ENCODE data around the gene LAMA4. TPM values are rescaled to one million over a fixed set of nuclear protein-coding genes. Genes with fewer than 3 reads are reported as not detected.

LAMA4 gene, protein sequence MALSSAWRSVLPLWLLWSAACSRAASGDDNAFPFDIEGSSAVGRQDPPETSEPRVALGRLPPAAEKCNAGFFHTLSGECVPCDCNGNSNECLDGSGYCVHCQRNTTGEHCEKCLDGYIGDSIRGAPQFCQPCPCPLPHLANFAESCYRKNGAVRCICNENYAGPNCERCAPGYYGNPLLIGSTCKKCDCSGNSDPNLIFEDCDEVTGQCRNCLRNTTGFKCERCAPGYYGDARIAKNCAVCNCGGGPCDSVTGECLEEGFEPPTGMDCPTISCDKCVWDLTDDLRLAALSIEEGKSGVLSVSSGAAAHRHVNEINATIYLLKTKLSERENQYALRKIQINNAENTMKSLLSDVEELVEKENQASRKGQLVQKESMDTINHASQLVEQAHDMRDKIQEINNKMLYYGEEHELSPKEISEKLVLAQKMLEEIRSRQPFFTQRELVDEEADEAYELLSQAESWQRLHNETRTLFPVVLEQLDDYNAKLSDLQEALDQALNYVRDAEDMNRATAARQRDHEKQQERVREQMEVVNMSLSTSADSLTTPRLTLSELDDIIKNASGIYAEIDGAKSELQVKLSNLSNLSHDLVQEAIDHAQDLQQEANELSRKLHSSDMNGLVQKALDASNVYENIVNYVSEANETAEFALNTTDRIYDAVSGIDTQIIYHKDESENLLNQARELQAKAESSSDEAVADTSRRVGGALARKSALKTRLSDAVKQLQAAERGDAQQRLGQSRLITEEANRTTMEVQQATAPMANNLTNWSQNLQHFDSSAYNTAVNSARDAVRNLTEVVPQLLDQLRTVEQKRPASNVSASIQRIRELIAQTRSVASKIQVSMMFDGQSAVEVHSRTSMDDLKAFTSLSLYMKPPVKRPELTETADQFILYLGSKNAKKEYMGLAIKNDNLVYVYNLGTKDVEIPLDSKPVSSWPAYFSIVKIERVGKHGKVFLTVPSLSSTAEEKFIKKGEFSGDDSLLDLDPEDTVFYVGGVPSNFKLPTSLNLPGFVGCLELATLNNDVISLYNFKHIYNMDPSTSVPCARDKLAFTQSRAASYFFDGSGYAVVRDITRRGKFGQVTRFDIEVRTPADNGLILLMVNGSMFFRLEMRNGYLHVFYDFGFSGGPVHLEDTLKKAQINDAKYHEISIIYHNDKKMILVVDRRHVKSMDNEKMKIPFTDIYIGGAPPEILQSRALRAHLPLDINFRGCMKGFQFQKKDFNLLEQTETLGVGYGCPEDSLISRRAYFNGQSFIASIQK (N-terminal part only)
- total RNA-seq (not detected), polyA plus RNA-seq (not detected)

- H3K4me3 Mint-ChIP-seq = peak within 1 kb of the TSS; percentile 40 to 90 (median 74)
- DNase-seq = no peak
- Histone ChIP-seq H3K27ac (ENCODE audit: low read depth, low read length) (no peak within 1 kb of the TSS), H3K4me3 (ENCODE audit: low read length) (no peak within 1 kb of the TSS), H3K36me3 (ENCODE audit: insufficient read depth, low read length) (no peaks in the 10 kb centered on the region), H3K9me3 (ENCODE audit: low read length) (no peaks in the 10 kb centered on the region), H3K4me1 (ENCODE audit: insufficient read depth, low read length) (no peaks in the 10 kb centered on the region), H3K27me3 (ENCODE audit: insufficient read depth, low read length, poor library complexity, severe bottlenecking) (peaks cover 20% of the 10 kb centered on the region)
- no peaks in the 10 kb centered on the region for H3K36me3 Mint-ChIP-seq
- peaks cover 22 to 70% of the 10 kb centered on the region in 2 donors for H3K27me3 Mint-ChIP-seq
- POLR2A ChIA-PET = no interaction called here
- H3K4me1 Mint-ChIP-seq = peaks cover 14 to 17% (median 17%) of the 10 kb centered on the region in 3 donors
- CTCF ChIA-PET = no interaction called here
- H3K9me3 Mint-ChIP-seq = no peaks in the 10 kb centered on the region
- H3K27ac Mint-ChIP-seq = peak within 1 kb of the TSS in 3 of 8 donors; percentile 8 to 29 (median 15)
Measured at GRCh38 chr6:112253841-112254816, at the start of gene LAMA4. TSS of gene LAMA4 (minus strand) at chr6:112254567. CDS start at chr6:112254150, 417 bp downstream.

GRCh38 chr6:112302142-112302705 lies 47.9 kb upstream of the LAMA4 start:
- no peak for DNase-seq
- no peak overlapping the region for H3K4me3 Mint-ChIP-seq
- no peaks in the 10 kb centered on the region for H3K4me1 ChIP-seq (ENCODE audit: insufficient read depth, low read length)
- no peak overlapping the region for H3K27ac Mint-ChIP-seq
- H3K27ac ChIP-seq (ENCODE audit: low read depth, low read length) = no peak overlapping the region
- ChIA-PET POLR2A (no interaction called here), CTCF (no interaction called here)
- no peaks in the 10 kb centered on the region for H3K36me3 ChIP-seq (ENCODE audit: insufficient read depth, low read length)
- no peaks in the 10 kb centered on the region for H3K4me1 Mint-ChIP-seq
- peaks cover 18 to 41% of the 10 kb centered on the region in 2 donors for H3K27me3 Mint-ChIP-seq
- H3K36me3 Mint-ChIP-seq = no peaks in the 10 kb centered on the region
- H3K9me3 Mint-ChIP-seq = no peaks in the 10 kb centered on the region
- peaks cover 4% of the 10 kb centered on the region for H3K27me3 ChIP-seq (ENCODE audit: insufficient read depth, low read length, poor library complexity, severe bottlenecking)
- no peak overlapping the region for H3K4me3 ChIP-seq (ENCODE audit: low read length)
- no peaks in the 10 kb centered on the region for H3K9me3 ChIP-seq (ENCODE audit: low read length)

GRCh38 chr6:112300896-112301295 lies 46.5 kb upstream of the LAMA4 start:
- ChIA-PET POLR2A (no interaction called here), CTCF (no interaction called here)
- no peaks in the 10 kb centered on the region for H3K9me3 Mint-ChIP-seq

DNA sequence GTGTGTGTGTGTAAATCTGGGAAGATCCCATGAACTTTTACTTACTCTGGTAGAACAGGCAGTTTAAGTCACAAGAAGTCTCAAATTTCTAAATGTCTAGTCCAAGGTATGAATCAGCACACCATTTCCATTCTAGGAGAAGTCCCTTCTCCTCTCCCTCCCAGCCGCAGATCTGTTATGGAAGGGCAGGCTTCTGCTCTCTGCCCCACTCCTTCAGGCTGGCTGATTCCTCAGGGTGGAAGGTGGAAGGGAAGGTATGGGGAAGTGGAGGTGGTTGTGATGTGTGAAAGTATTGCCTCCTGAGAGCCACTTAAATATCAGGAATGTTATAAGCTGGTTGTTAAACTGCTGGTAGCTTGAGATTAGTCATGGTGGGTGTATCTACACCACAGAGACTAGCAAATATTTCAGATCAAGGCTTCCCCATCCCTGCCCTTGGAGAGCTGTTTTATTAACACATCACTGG lies 44.5 kb upstream of the LAMA4 start:
- Mint-ChIP-seq H3K27me3 (peaks cover 12 to 23% of the 10 kb centered on the region in 2 donors), H3K4me1 (no peaks in the 10 kb centered on the region), H3K9me3 (no peaks in the 10 kb centered on the region), H3K27ac (no peak overlapping the region), H3K36me3 (no peaks in the 10 kb centered on the region), H3K4me3 (no peak overlapping the region)
- no peaks in the 10 kb centered on the region for H3K36me3 ChIP-seq (ENCODE audit: insufficient read depth, low read length)
- CTCF ChIA-PET = interaction anchor here (1.0 kb wide), 1 partner anchor 13 kb away, joined by 3 read pairs; no protein-coding TSS in a partner anchor
- H3K27ac ChIP-seq (ENCODE audit: low read depth, low read length) = no peak overlapping the region
- no peak overlapping the region for H3K4me3 ChIP-seq (ENCODE audit: low read length)
- no peaks in the 10 kb centered on the region for H3K27me3 ChIP-seq (ENCODE audit: insufficient read depth, low read length, poor library complexity, severe bottlenecking)
- no peak for DNase-seq
- H3K9me3 ChIP-seq (ENCODE audit: low read length) = no peaks in the 10 kb centered on the region
- no peaks in the 10 kb centered on the region for H3K4me1 ChIP-seq (ENCODE audit: insufficient read depth, low read length)
- POLR2A ChIA-PET = no interaction called here

More at GRCh38 chr6:112300896-112301295, 46.5 kb upstream of the LAMA4 start:
- H3K4me1 Mint-ChIP-seq = no peaks in the 10 kb centered on the region
- H3K36me3 ChIP-seq (ENCODE audit: insufficient read depth, low read length) = no peaks in the 10 kb centered on the region
- H3K27me3 Mint-ChIP-seq = peaks cover 14 to 32% of the 10 kb centered on the region in 2 donors
- no peak overlapping the region for H3K4me3 ChIP-seq (ENCODE audit: low read length)
- no peaks in the 10 kb centered on the region for H3K27me3 ChIP-seq (ENCODE audit: insufficient read depth, low read length, poor library complexity, severe bottlenecking)
- no peak overlapping the region for H3K27ac Mint-ChIP-seq
- no peaks in the 10 kb centered on the region for H3K36me3 Mint-ChIP-seq
- H3K4me3 Mint-ChIP-seq = no peak overlapping the region
- no peaks in the 10 kb centered on the region for H3K9me3 ChIP-seq (ENCODE audit: low read length)
- no peaks in the 10 kb centered on the region for H3K4me1 ChIP-seq (ENCODE audit: insufficient read depth, low read length)
- no peak for DNase-seq
- no peak overlapping the region for H3K27ac ChIP-seq (ENCODE audit: low read depth, low read length)

- H3K27me3 Mint-ChIP-seq = peaks cover 14 to 21% of the 10 kb centered on the region in 2 donors
- no peak for DNase-seq
- Histone ChIP-seq H3K4me1 (ENCODE audit: insufficient read depth, low read length) (no peaks in the 10 kb centered on the region), H3K27me3 (ENCODE audit: insufficient read depth, low read length, poor library complexity, severe bottlenecking) (no peaks in the 10 kb centered on the region), H3K27ac (ENCODE audit: low read depth, low read length) (no peak overlapping the region), H3K36me3 (ENCODE audit: insufficient read depth, low read length) (no peaks in the 10 kb centered on the region), H3K4me3 (ENCODE audit: low read length) (no peak overlapping the region), H3K9me3 (ENCODE audit: low read length) (no peaks in the 10 kb centered on the region)
- no peak overlapping the region for H3K4me3 Mint-ChIP-seq
- CTCF ChIA-PET = interaction anchor here (1.0 kb wide), 1 partner anchor 13 kb away, joined by 3 read pairs; no protein-coding TSS in a partner anchor
- no peak overlapping the region for H3K27ac Mint-ChIP-seq
- POLR2A ChIA-PET = no interaction called here
- no peaks in the 10 kb centered on the region for H3K4me1 Mint-ChIP-seq
- no peaks in the 10 kb centered on the region for H3K36me3 Mint-ChIP-seq
- no peaks in the 10 kb centered on the region for H3K9me3 Mint-ChIP-seq
Measured at GRCh38 chr6:112298021-112298745, 43.8 kb upstream of the LAMA4 start.

DNA sequence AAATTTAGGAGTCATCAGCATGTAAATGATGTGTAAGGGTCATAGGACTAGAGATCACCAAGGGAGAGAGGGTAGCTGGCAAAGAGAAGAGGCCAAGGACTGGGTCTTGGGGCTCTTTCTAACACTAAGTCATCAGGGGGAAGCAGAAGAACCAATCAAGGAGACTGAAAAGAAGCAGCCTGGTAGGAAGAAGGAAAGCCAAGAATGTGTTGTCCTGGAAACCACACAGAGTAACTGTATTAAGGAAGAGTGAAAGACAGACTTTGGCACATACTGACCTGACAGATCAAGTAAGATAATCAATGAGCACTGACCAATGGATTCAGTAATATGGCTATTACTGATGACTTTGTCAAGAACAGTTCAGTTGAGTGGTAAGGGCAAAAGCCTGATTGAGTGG lies 42.3 kb upstream of the LAMA4 start:
- no peak overlapping the region for H3K4me3 Mint-ChIP-seq
- DNase-seq = no peak
- Histone ChIP-seq H3K27ac (ENCODE audit: low read depth, low read length) (no peak overlapping the region), H3K4me3 (ENCODE audit: low read length) (no peak overlapping the region), H3K4me1 (ENCODE audit: insufficient read depth, low read length) (no peaks in the 10 kb centered on the region), H3K9me3 (ENCODE audit: low read length) (no peaks in the 10 kb centered on the region), H3K27me3 (ENCODE audit: insufficient read depth, low read length, poor library complexity, severe bottlenecking) (no peaks in the 10 kb centered on the region), H3K36me3 (ENCODE audit: insufficient read depth, low read length) (no peaks in the 10 kb centered on the region)
- no peaks in the 10 kb centered on the region for H3K9me3 Mint-ChIP-seq
- H3K36me3 Mint-ChIP-seq = peaks cover 0 to 2% (median 0%) of the 10 kb centered on the region in 3 donors
- H3K4me1 Mint-ChIP-seq = no peaks in the 10 kb centered on the region
- POLR2A ChIA-PET = no interaction called here
- H3K27me3 Mint-ChIP-seq = peaks cover 26 to 32% of the 10 kb centered on the region in 2 donors
- CTCF ChIA-PET = interaction anchor here (1.6 kb wide), 1 partner anchor 15 kb away, joined by 4 read pairs; no protein-coding TSS in a partner anchor
- no peak overlapping the region for H3K27ac Mint-ChIP-seq

Measured in CD8-positive, alpha-beta memory T cell (primary cell).